GM12864 (cell line): ENCODE results near the gene ALOX12.
"Not testable (repeated sequence)": the region's sequence is repeated elsewhere in the genome, so short reads cannot be mapped to it uniquely, and the experiment has no call there.

Experiments
- DNase-seq: peaks from one replicate; pipeline ENCODE4 v3.0.0-alpha.2; 2011; ENCODE audit warnings: low read depth
- H3K4me3 ChIP-seq: 2 replicates; pipeline ENCODE4 v1.5.1; 2011; ENCODE audit warnings: mild to moderate bottlenecking, low read depth, low read length, control low read depth
- TF ChIP-seq, protein P1 (sequence below): IDR thresholded peaks from 2 replicates; pipeline ENCODE4 v1.5.1; 2011; ENCODE audit warnings: low read depth, mild to moderate bottlenecking, moderate library complexity, low read length, control low read depth, inconsistent platforms; ENCODE audit errors: missing control alignments

The ALOX12 gene

DNA sequence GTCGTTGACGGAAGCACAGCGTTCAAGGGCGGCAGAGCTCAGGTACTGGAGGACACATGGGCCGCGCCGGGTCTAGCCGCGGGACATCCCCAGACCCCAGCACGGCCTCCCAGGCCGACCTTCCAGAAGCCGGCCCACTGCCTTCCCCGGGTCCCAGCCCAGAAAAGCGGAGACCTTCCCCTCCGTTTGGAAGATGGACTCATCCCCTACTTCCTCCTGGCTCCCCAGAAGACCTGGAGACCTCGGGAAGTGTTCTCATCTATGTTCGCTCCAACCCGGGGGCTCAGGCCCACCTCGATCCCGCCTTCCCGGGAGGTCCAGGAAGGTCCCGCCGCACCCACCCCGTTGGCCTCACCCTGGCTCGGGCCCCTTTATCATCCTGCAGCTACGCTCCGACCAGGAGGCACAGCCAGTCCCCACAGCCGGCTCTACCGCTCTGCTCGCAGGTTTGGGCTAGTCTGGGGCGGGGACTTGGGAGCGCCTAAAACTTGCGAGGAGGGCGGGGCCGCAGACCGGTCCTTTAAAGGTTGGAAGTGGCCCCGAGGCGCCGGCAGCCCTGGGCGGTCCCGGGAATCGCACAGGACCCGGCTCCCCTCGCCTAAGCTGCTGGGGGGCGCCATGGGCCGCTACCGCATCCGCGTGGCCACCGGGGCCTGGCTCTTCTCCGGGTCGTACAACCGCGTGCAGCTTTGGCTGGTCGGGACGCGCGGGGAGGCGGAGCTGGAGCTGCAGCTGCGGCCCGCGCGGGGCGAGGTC lies at the start of gene ALOX12:
ALOX12 (plus strand) TSS at position 550 of the 756 bp plus-strand sequence; CDS start at position 619, 69 bp downstream.
- TF ChIP-seq, protein P1, sequence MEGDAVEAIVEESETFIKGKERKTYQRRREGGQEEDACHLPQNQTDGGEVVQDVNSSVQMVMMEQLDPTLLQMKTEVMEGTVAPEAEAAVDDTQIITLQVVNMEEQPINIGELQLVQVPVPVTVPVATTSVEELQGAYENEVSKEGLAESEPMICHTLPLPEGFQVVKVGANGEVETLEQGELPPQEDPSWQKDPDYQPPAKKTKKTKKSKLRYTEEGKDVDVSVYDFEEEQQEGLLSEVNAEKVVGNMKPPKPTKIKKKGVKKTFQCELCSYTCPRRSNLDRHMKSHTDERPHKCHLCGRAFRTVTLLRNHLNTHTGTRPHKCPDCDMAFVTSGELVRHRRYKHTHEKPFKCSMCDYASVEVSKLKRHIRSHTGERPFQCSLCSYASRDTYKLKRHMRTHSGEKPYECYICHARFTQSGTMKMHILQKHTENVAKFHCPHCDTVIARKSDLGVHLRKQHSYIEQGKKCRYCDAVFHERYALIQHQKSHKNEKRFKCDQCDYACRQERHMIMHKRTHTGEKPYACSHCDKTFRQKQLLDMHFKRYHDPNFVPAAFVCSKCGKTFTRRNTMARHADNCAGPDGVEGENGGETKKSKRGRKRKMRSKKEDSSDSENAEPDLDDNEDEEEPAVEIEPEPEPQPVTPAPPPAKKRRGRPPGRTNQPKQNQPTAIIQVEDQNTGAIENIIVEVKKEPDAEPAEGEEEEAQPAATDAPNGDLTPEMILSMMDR, result no peak
- no peak for DNase-seq
- no peak within 1 kb of the TSS for H3K4me3 ChIP-seq

DNA sequence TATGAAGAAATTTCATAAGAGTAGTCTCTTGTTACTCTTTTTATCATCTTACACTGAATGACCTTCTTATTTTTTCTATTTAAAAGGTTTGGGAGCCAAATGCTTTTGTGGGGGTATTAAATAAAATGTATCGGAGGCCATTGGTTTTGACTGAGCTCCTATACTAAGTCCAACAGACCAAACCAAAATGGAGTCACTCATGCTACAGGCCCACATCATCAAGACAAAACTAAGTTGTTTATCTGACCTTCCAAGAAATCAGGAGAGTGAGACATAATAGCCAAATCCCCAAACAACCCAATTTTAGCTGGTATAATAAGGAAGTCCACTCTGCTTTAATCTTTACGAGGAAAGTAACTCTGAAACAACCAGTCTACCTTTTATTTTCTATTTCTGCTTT lies 48.1 kb upstream of the ALOX12 start:
- TF ChIP-seq, protein P1, result no peak
- H3K4me3 ChIP-seq, result no peak overlapping the region
- DNase-seq, result no peak

DNA sequence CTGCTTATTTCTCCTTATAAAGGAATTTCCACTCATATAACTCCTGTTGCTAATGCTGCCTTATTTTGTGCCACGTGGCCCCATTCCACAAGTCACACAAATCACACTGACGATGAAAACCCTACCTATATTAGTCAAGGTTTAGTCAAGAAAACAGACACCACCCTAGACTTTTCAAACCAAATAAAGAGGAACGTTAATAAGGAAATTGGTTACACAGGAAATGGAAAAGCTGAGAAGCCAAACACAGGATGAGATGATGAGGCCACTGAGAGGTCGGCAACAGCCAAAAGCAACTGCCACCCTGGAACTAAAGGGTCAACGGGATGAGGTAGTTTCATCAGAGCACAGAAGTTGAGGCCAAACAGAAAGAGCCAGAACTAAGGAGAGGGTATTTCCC lies 47.3 kb upstream of the ALOX12 start:
- no peak overlapping the region for H3K4me3 ChIP-seq
- DNase-seq, result no peak
- TF ChIP-seq, protein P1, result no peak

GRCh38 chr17:6948976-6949375 lies 46.9 kb upstream of the ALOX12 start:
- no peak overlapping the region for H3K4me3 ChIP-seq
- TF ChIP-seq, protein P1, result no peak
- DNase-seq, result no peak

DNA sequence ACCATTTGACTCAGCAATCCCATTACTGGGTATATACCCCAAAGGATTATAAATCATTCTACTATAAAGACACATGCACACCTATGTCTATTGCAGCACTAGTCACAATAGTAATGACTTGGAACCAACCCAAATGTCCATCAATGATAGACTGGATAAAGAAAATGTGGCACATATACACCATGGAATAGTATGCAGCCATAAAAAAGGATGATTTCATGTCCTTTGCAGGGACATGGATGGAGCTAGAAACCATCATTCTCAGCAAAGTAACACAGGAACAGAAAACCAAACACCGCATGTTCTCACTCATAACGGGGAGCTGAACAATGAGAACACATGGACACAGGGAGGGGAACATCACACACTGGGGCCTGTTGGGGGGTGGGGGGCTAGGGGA lies 44.9 kb upstream of the ALOX12 start:
- H3K4me3 ChIP-seq, DNase-seq: not testable (repeated sequence)

DNA sequence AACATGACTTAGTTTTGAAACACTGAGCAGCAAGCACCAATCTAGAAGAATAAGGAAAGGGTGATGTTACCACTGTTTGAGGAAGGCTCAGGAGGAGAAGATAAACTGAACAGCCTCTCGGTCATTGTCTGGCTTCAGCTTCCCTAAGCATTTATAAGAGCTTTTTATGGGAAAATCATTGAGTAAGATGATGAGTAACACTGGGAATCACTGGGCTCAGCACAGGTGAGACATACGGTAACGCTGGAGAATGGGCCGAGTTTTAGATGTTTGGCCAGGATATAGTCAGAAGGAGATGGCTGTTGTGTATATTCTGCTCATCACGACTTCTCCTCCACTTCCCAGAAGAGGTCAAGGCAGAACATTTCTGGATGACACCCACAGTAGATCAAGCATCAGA lies 42.2 kb upstream of the ALOX12 start:
- TF ChIP-seq, protein P1, result no peak
- H3K4me3 ChIP-seq, result no peak overlapping the region
- no peak for DNase-seq

GRCh38 chr17:6959700-6960099 lies 36.1 kb upstream of the ALOX12 start:
- DNase-seq, result no peak
- H3K4me3 ChIP-seq, result no peak overlapping the region
- TF ChIP-seq, protein P1, result no peak
